ENCODE measurements around the gene PPP2R5E. TPM values are rescaled to one million over a fixed set of nuclear protein-coding genes. Genes with fewer than 3 reads are reported as not detected.

PPP2R5E gene
- total RNA-seq, 1 experiment from 2014 or later, result 47.2 TPM

DNA sequence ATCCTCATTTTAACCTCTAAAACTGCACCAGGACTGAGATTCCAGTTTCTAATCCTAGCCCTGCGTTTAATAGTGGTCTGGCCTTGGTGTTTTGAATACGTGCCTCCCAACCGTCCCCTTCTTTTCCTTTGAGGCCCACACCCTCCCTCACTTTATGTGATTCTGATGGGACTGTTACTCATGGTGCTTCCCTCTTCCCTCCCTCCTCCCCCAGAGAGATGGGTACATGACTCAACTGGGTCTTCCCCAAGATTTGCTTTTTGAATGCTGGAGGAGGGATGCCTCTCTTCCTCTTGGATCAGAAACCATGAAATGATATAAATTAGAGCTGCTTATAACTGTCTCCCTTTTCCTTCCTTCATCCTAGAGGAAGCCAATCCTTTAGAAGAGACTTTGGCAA lies 8.2 kb upstream of the PPP2R5E start:
- no peak for DNase-seq (ENCODE audit: low read depth, low spot score)
- CTCF ChIA-PET, result no interaction called here

GRCh38 chr14:63547798-63548335 lies 4.7 kb upstream of the PPP2R5E start:
- H3K4me3 ChIP-seq (ENCODE audit: low read depth in 2 of 2, low read length in 2 of 2), result no peak overlapping the region
- TF ChIP-seq, protein P1, sequence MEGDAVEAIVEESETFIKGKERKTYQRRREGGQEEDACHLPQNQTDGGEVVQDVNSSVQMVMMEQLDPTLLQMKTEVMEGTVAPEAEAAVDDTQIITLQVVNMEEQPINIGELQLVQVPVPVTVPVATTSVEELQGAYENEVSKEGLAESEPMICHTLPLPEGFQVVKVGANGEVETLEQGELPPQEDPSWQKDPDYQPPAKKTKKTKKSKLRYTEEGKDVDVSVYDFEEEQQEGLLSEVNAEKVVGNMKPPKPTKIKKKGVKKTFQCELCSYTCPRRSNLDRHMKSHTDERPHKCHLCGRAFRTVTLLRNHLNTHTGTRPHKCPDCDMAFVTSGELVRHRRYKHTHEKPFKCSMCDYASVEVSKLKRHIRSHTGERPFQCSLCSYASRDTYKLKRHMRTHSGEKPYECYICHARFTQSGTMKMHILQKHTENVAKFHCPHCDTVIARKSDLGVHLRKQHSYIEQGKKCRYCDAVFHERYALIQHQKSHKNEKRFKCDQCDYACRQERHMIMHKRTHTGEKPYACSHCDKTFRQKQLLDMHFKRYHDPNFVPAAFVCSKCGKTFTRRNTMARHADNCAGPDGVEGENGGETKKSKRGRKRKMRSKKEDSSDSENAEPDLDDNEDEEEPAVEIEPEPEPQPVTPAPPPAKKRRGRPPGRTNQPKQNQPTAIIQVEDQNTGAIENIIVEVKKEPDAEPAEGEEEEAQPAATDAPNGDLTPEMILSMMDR (IDR thresholded peaks at IDR 0.05), result no peak
- TF ChIP-seq REST (IDR thresholded peaks at IDR 0.05; ENCODE audit: insufficient read depth in 1 of 2, low read depth in 2 of 2, low read length in 1 of 2) (no peak), POLR2AphosphoS5 (IDR thresholded peaks at IDR 0.05; ENCODE audit: low read depth, low read length) (no peak), SIN3A (IDR thresholded peaks at IDR 0.05; ENCODE audit: borderline replicate concordance, insufficient read depth, low read depth, low read length) (no peak), TCF7L2 (IDR thresholded peaks at IDR 0.05; ENCODE audit: low read depth, low read length) (no peak)
- no peaks in the 10 kb centered on the region for H3K27me3 ChIP-seq (ENCODE audit: control insufficient read depth, insufficient read depth, low read length)
- H3K4me1 ChIP-seq (ENCODE audit: control insufficient read depth, insufficient read depth, low read length), result no peaks in the 10 kb centered on the region; the same call in 1 of the 2 replicates
- ATAC-seq (no peak), DNase-seq (ENCODE audit: low read depth, low spot score) (no peak)
- in situ Hi-C loops (cut with HindIII; ENCODE audit: low pct_unique_long_range_greater_than_20kb, low sequenced_read_pairs) (no loop called here), intact Hi-C loops (cut with micrococcal nuclease; ENCODE audit: unreplicated experiment) (loop anchor here (10.0 kb wide), 1 partner anchor 153 kb away; no protein-coding TSS in a partner anchor)
- no peaks in the 10 kb centered on the region; the same call in 1 of the 2 replicates for H3K36me3 ChIP-seq (ENCODE audit: control insufficient read depth, insufficient read depth, low read length)
- H3K27ac ChIP-seq (ENCODE audit: low read length), result no peak overlapping the region
- CTCF ChIA-PET, result no interaction called here
- POLR2A ChIA-PET, result interaction anchor here (0.8 kb wide), 1 partner anchor 10 kb away, joined by 3 read pairs; no protein-coding TSS in a partner anchor
- no peaks in the 10 kb centered on the region for H3K9me3 ChIP-seq (ENCODE audit: control insufficient read depth, insufficient read depth, low read depth, low read length)
- no TSS peak for BruUV-seq (replicated peaks)

More for the DNA sequence above, 8.2 kb upstream of the PPP2R5E start:
- no peak overlapping the region for H3K4me3 ChIP-seq (ENCODE audit: low read depth in 2 of 2, low read length in 2 of 2)
- no TSS peak for BruUV-seq (replicated peaks)
- intact Hi-C loops (cut with micrococcal nuclease; ENCODE audit: unreplicated experiment) (no loop called here), in situ Hi-C loops (cut with HindIII; ENCODE audit: low pct_unique_long_range_greater_than_20kb, low sequenced_read_pairs) (no loop called here)
- no peaks in the 10 kb centered on the region for H3K4me1 ChIP-seq (ENCODE audit: control insufficient read depth, insufficient read depth, low read length)
- H3K27ac ChIP-seq (ENCODE audit: low read length), result no peak overlapping the region
- no peak for ATAC-seq
- H3K27me3 ChIP-seq (ENCODE audit: control insufficient read depth, insufficient read depth, low read length), result no peaks in the 10 kb centered on the region
- no peaks in the 10 kb centered on the region for H3K9me3 ChIP-seq (ENCODE audit: control insufficient read depth, insufficient read depth, low read depth, low read length)
- POLR2A ChIA-PET, result no interaction called here
- TF ChIP-seq SIN3A (IDR thresholded peaks at IDR 0.05; ENCODE audit: borderline replicate concordance, insufficient read depth, low read depth, low read length) (no peak), REST (IDR thresholded peaks at IDR 0.05; ENCODE audit: insufficient read depth in 1 of 2, low read depth in 2 of 2, low read length in 1 of 2) (no peak), POLR2AphosphoS5 (IDR thresholded peaks at IDR 0.05; ENCODE audit: low read depth, low read length) (no peak), TCF7L2 (IDR thresholded peaks at IDR 0.05; ENCODE audit: low read depth, low read length) (no peak)
- TF ChIP-seq, protein P1 (IDR thresholded peaks at IDR 0.05), result no peak
- no peaks in the 10 kb centered on the region for H3K36me3 ChIP-seq (ENCODE audit: control insufficient read depth, insufficient read depth, low read length)
